ENCODE results near the gene CRELD1. TPM values are rescaled to one million over a fixed set of nuclear protein-coding genes. Genes with fewer than 3 reads are reported as not detected.

Gene CRELD1
- total and polyA plus RNA-seq, 9 of the 15 experiments (the other 6 are each of a cell fraction or from before 2014, with no cell fraction given), result 3.3 to 25.8 (median 16.5) TPM

- Histone ChIP-seq H3K9ac (ENCODE audit: insufficient read depth in 1 of 2, low read depth in 2 of 2, low read length in 2 of 2) (no peak overlapping the region), H3K36me3 (ENCODE audit: control insufficient read depth, insufficient read depth, low read length) (no peaks in the 10 kb centered on the region), H3K4me1 (replicated peaks in 1 of 2; ENCODE audit: control insufficient read depth in 2 of 2, insufficient read depth in 2 of 2, low read length in 2 of 2) (peaks cover 18 to 20% of the 10 kb centered on the region in 2 experiments), H3K79me2 (ENCODE audit: control insufficient read depth, insufficient read depth, low read length) (no peaks in the 10 kb centered on the region), H3K9me3 (replicated peaks; ENCODE audit: control insufficient read depth, insufficient read depth, low read depth, low read length) (no peaks in the 10 kb centered on the region), H3K9me1 (ENCODE audit: control insufficient read depth, insufficient read depth, low read length) (no peaks in the 10 kb centered on the region), H4K20me1 (replicated peaks; ENCODE audit: control insufficient read depth, insufficient read depth, low read length) (no peaks in the 10 kb centered on the region), H3K4me3 (no peak overlapping the region), H3K4me2 (ENCODE audit: insufficient read depth, low read length) (no peak overlapping the region), H3K27ac (ENCODE audit: extremely low read depth, low read depth, low read length) (no peak overlapping the region), H3K27me3 (ENCODE audit: control insufficient read depth in 2 of 2, insufficient read depth in 2 of 2, low read length in 2 of 2) (no peaks in the 10 kb centered on the region), H2AFZ (ENCODE audit: low read depth, low read length) (no peak overlapping the region)
- 60% methylated on average over 5 of the region's 5 CpGs for WGBS (ENCODE audit: insufficient coverage, low coverage, missing lambda C conversion rate)
- DNase-seq (ENCODE audit: extremely low read depth in 1 of 4, low spot score in 3 of 4) (no peak), ATAC-seq (no peak), FAIRE-seq (no peak)
- CTCF ChIA-PET (ENCODE audit: low intra/inter-chr PET ratio), result no interaction called here
- POLR2A ChIA-PET, result interaction anchor here (0.8 to 5.8 kb wide), 5 partner anchors 9 to 512 kb away, joined by 3 to 29 read pairs (median 4); partner anchors contain the start of gene JAGN1
- TF ChIP-seq ZNF696 (CRISPR knock-in tag; conservative IDR thresholded peaks at IDR 0.05) (no peak), NFIC (IDR thresholded peaks at IDR 0.05) (peak; percentile 83), HOMEZ (CRISPR knock-in tag; IDR thresholded peaks at IDR 0.05) (no peak), POLR2G (IDR thresholded peaks at IDR 0.05; ENCODE audit: low read depth, low read length) (no peak)
- in situ Hi-C loops (cut with MboI) (no loop called here), intact Hi-C loops (cut with micrococcal nuclease) (no loop called here)
- no TSS peak for BruUV-seq (replicated peaks)
These were observed 27.2 kb upstream of the CRELD1 start for GRCh38 chr3:9906480-9906879.

DNA sequence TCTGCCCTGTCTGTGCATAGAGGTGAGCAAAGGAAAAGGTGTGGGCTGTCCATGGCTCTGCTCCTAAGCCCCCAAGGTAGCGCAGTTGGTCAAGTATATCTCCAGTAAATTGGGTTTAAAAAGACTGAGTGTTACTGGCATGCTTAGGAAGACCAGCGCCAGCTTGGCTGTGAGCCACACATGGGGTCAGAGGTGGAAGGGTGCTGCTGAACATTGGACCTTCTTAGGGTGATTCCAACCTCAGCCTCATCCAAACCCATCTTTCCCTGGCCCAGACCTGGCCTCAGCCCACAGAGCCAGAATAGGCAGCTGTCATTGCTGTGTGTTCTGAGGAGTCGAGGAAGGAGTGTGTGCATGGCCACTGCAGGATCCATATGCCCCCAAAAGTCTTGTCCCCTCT lies 25.3 kb upstream of the CRELD1 start:
- WGBS (ENCODE audit: insufficient coverage, low coverage, missing lambda C conversion rate), result 29% methylated on average over 3 of the region's 3 CpGs
- Histone ChIP-seq H3K4me3 (no peak overlapping the region), H3K27me3 (ENCODE audit: control insufficient read depth in 2 of 2, insufficient read depth in 2 of 2, low read length in 2 of 2) (no peaks in the 10 kb centered on the region), H3K4me1 (replicated peaks in 1 of 2; ENCODE audit: control insufficient read depth in 2 of 2, insufficient read depth in 2 of 2, low read length in 2 of 2) (peaks cover 21% of the 10 kb centered on the region in 2 experiments), H3K27ac (ENCODE audit: extremely low read depth, low read depth, low read length) (no peak overlapping the region), H3K36me3 (ENCODE audit: control insufficient read depth, insufficient read depth, low read length) (no peaks in the 10 kb centered on the region), H3K4me2 (ENCODE audit: insufficient read depth, low read length) (no peak overlapping the region), H3K9me3 (replicated peaks; ENCODE audit: control insufficient read depth, insufficient read depth, low read depth, low read length) (no peaks in the 10 kb centered on the region), H3K9me1 (ENCODE audit: control insufficient read depth, insufficient read depth, low read length) (no peaks in the 10 kb centered on the region), H3K79me2 (ENCODE audit: control insufficient read depth, insufficient read depth, low read length) (no peaks in the 10 kb centered on the region), H2AFZ (ENCODE audit: low read depth, low read length) (no peak overlapping the region), H4K20me1 (replicated peaks; ENCODE audit: control insufficient read depth, insufficient read depth, low read length) (no peaks in the 10 kb centered on the region), H3K9ac (ENCODE audit: insufficient read depth in 1 of 2, low read depth in 2 of 2, low read length in 2 of 2) (no peak overlapping the region)
- DNase-seq (ENCODE audit: extremely low read depth in 1 of 4, low spot score in 3 of 4) (no peak), FAIRE-seq (no peak), ATAC-seq (no peak)
- intact Hi-C loops (cut with micrococcal nuclease), result no loop called here
- BruUV-seq (replicated peaks), result no TSS peak
- in situ Hi-C loops (cut with MboI), result no loop called here
- ChIA-PET CTCF (ENCODE audit: low intra/inter-chr PET ratio) (no interaction called here), POLR2A (interaction anchor here (0.9 to 1.5 kb wide), 2 partner anchors 8 to 11 kb away, joined by 3 to 4 read pairs; partner anchors contain the start of gene IL17RC)
- no peak for TF ChIP-seq MCM3 (IDR thresholded peaks at IDR 0.05)
- no peak for TF ChIP-seq CHCHD3 (CRISPR knock-in tag; IDR thresholded peaks at IDR 0.05)
- TF ChIP-seq CHAMP1 (IDR thresholded peaks at IDR 0.05), result no peak
- TF ChIP-seq PHB (CRISPR knock-in tag; IDR thresholded peaks at IDR 0.05), result no peak
- TF ChIP-seq POLR2AphosphoS5 (IDR thresholded peaks at IDR 0.05; ENCODE audit: control insufficient read depth, insufficient read depth, low read depth, low read length), result no peak
- no peak for TF ChIP-seq CREB1 (IDR thresholded peaks at IDR 0.05)
- no peak for TF ChIP-seq CREB1 (CRISPR knock-in tag; IDR thresholded peaks at IDR 0.05)
- TF ChIP-seq SP1 (CRISPR knock-in tag; IDR thresholded peaks at IDR 0.05), result no peak
- TF ChIP-seq HDAC8 (tag; IDR thresholded peaks at IDR 0.05), result no peak
